HL-60 (cell line): Measurements from ENCODE around the gene RETREG3.

Experiments
- POLR2AphosphoS5 ChIP-seq: IDR thresholded peaks from 2 replicates; pipeline ENCODE4 v1.6.1; 2012; ENCODE audit warnings: low read depth
- SPI1 ChIP-seq: IDR thresholded peaks from 2 replicates; pipeline ENCODE4 v1.6.1; 2012; ENCODE audit warnings: low read depth, mild to moderate bottlenecking, borderline replicate concordance
- TF ChIP-seq, protein P1 (sequence below): IDR thresholded peaks from one replicate; pipeline ENCODE4 v1.5.1; 2011; ENCODE audit warnings: low read length, control low read depth, inconsistent platforms; ENCODE audit not compliant: insufficient read depth
- TF ChIP-seq, protein P2 (sequence below): IDR thresholded peaks from 2 replicates; pipeline ENCODE4 v1.6.1; 2012; ENCODE audit warnings: low read depth; ENCODE audit not compliant: insufficient replicate concordance

DNA sequence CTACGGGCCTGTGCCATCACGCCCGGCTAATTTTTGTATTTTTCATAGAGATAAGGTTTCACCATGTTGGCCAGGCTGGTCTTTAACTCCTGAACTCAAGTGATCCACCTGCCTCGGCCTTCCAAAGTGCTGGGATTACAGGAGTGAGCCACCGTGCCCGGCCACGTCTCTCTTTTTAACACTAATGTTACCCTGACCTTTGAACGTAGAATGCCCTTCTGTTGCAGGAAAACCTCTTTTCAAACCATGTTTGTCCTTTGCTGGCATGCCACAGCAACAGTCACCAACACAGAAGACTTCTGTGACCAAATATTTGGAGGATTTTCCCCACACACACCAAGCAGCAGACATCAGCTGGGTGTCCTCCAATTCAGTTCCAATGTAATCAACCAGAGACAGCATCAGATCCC, 64.3 kb downstream of the RETREG3 start:
- TF ChIP-seq POLR2AphosphoS5 (no peak), SPI1 (no peak)
- TF ChIP-seq, protein P1, sequence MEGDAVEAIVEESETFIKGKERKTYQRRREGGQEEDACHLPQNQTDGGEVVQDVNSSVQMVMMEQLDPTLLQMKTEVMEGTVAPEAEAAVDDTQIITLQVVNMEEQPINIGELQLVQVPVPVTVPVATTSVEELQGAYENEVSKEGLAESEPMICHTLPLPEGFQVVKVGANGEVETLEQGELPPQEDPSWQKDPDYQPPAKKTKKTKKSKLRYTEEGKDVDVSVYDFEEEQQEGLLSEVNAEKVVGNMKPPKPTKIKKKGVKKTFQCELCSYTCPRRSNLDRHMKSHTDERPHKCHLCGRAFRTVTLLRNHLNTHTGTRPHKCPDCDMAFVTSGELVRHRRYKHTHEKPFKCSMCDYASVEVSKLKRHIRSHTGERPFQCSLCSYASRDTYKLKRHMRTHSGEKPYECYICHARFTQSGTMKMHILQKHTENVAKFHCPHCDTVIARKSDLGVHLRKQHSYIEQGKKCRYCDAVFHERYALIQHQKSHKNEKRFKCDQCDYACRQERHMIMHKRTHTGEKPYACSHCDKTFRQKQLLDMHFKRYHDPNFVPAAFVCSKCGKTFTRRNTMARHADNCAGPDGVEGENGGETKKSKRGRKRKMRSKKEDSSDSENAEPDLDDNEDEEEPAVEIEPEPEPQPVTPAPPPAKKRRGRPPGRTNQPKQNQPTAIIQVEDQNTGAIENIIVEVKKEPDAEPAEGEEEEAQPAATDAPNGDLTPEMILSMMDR = no peak
- TF ChIP-seq, protein P2, sequence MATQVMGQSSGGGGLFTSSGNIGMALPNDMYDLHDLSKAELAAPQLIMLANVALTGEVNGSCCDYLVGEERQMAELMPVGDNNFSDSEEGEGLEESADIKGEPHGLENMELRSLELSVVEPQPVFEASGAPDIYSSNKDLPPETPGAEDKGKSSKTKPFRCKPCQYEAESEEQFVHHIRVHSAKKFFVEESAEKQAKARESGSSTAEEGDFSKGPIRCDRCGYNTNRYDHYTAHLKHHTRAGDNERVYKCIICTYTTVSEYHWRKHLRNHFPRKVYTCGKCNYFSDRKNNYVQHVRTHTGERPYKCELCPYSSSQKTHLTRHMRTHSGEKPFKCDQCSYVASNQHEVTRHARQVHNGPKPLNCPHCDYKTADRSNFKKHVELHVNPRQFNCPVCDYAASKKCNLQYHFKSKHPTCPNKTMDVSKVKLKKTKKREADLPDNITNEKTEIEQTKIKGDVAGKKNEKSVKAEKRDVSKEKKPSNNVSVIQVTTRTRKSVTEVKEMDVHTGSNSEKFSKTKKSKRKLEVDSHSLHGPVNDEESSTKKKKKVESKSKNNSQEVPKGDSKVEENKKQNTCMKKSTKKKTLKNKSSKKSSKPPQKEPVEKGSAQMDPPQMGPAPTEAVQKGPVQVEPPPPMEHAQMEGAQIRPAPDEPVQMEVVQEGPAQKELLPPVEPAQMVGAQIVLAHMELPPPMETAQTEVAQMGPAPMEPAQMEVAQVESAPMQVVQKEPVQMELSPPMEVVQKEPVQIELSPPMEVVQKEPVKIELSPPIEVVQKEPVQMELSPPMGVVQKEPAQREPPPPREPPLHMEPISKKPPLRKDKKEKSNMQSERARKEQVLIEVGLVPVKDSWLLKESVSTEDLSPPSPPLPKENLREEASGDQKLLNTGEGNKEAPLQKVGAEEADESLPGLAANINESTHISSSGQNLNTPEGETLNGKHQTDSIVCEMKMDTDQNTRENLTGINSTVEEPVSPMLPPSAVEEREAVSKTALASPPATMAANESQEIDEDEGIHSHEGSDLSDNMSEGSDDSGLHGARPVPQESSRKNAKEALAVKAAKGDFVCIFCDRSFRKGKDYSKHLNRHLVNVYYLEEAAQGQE = no peak
